PFSK-1 (cell line): Measurements from ENCODE around the gene ZNF837.

ENCODE experiments used
- FOXP2 ChIP-seq: optimal IDR thresholded peaks from 2 replicates; pipeline ENCODE3; 2011; ENCODE audit warnings: borderline replicate concordance, control low read depth, inconsistent platforms; ENCODE audit not compliant: insufficient read depth; ENCODE audit errors: extremely low read length, extremely low read depth
- POLR2AphosphoS5 ChIP-seq: IDR thresholded peaks from 2 replicates; pipeline ENCODE4 v1.6.1; 2012; ENCODE audit warnings: low read depth, mild to moderate bottlenecking, control low read depth, low read length, moderate library complexity
- SIN3A ChIP-seq: IDR thresholded peaks from 2 replicates; pipeline ENCODE4 v1.6.1; 2012; ENCODE audit warnings: mild to moderate bottlenecking, low read length, moderate library complexity, borderline replicate concordance; ENCODE audit not compliant: insufficient read depth
- TAF1 ChIP-seq: IDR thresholded peaks from 2 replicates; pipeline ENCODE4 v1.6.1; 2012; ENCODE audit warnings: low read length, control low read depth, borderline replicate concordance; ENCODE audit not compliant: insufficient read depth
- TF ChIP-seq, protein P1 (sequence below), 2 experiments: IDR thresholded peaks; 2 replicates each; pipeline versions ENCODE4 v1.6.1 to v1.8.0; 2011 to 2012; ENCODE audit warnings: low read depth in 2 of 2, low read length in 2 of 2, control low read depth in 1 of 2, inconsistent platforms in 1 of 2, mild to moderate bottlenecking in 1 of 2, moderate library complexity in 1 of 2; ENCODE audit not compliant: insufficient read depth in 1 of 2

ZNF837 gene

DNA sequence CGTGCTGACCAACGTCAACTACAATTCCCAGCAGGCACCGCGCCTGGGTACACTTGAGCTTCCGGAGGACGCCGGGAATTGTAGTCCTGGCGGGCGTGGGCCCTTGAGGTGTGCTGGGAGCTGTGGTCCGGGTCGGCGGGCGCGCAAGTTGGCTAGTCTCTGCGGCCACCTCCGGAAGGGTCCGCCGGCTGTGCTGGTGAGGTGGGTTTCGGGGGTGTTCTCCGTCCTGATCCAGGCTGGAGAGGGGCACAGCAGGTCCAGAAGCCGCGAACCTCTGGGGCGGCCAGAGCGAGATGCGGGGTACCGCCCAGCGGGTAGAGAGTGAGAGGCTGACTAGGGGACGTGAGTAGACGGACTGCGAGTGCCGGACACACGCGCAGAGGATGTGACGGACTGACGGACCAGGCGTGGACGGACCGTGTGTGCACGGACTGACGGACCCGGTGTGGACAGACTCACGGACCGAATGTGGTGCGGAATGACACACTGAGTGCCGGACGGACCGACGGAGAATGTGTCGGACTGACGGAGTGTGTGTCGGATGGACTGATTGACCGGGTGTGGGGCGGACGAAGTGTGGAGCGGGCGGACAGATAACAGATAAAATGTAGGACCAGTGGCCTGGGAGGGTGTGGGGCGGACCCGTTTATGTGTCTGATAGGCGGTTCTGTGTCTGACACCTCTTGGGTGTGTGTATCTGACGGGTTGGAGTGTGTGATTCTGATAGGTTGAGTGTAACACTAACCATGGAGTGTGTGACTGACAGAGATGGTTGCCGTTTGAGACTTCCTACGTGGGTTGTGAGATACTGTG lies 53.7 kb downstream of the ZNF837 start, which contains the start of gene ZSCAN22:
Gene ZSCAN22, plus strand, starts transcription at position 81 of the 813 bp plus-strand sequence. CDS start 7,809 bp downstream, outside the sequence.
- peak; percentile 76; the same call in 1 of the 2 replicates for TF ChIP-seq SIN3A
- TF ChIP-seq, protein P1, sequence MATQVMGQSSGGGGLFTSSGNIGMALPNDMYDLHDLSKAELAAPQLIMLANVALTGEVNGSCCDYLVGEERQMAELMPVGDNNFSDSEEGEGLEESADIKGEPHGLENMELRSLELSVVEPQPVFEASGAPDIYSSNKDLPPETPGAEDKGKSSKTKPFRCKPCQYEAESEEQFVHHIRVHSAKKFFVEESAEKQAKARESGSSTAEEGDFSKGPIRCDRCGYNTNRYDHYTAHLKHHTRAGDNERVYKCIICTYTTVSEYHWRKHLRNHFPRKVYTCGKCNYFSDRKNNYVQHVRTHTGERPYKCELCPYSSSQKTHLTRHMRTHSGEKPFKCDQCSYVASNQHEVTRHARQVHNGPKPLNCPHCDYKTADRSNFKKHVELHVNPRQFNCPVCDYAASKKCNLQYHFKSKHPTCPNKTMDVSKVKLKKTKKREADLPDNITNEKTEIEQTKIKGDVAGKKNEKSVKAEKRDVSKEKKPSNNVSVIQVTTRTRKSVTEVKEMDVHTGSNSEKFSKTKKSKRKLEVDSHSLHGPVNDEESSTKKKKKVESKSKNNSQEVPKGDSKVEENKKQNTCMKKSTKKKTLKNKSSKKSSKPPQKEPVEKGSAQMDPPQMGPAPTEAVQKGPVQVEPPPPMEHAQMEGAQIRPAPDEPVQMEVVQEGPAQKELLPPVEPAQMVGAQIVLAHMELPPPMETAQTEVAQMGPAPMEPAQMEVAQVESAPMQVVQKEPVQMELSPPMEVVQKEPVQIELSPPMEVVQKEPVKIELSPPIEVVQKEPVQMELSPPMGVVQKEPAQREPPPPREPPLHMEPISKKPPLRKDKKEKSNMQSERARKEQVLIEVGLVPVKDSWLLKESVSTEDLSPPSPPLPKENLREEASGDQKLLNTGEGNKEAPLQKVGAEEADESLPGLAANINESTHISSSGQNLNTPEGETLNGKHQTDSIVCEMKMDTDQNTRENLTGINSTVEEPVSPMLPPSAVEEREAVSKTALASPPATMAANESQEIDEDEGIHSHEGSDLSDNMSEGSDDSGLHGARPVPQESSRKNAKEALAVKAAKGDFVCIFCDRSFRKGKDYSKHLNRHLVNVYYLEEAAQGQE (IDR thresholded peaks at IDR 0.05; ENCODE audit: insufficient read depth in 1 of 2, low read depth in 2 of 2, low read length in 2 of 2): 0 out of 4 replicates have a peak, but pooled peaks of 1 of the 2 experiments have one; percentile 51
- TF ChIP-seq POLR2AphosphoS5: peak; percentile 87
- TF ChIP-seq FOXP2: peak; percentile 98
- TF ChIP-seq TAF1: peak; percentile 91; the same call in 1 of the 2 replicates

DNA sequence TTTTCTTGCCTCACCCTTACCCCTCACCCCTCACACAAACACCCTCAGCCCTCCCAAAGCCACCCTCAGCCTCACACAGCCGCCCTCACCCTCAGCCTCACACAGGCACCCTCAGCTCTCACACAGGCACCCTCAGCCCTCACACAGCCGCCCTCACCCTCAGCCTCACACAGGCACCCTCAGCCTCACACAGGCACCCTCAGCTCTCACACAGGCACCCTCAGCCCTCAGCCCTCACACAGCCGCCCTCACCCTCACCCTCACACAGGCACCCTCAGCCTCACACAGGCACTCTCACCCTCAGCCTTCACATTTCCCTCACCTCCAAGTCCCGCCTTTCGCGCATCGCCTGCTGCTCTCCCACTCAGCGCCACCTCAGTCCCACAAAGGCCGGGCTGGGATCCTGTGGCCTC lies 54.3 kb downstream of the ZNF837 start:
- TF ChIP-seq, protein P1 (IDR thresholded peaks at IDR 0.05; ENCODE audit: insufficient read depth in 1 of 2, low read depth in 2 of 2, low read length in 2 of 2): no peak
- TF ChIP-seq POLR2AphosphoS5: no peak
- no peak for TF ChIP-seq TAF1
- no peak for TF ChIP-seq SIN3A
- TF ChIP-seq FOXP2: no peak

DNA sequence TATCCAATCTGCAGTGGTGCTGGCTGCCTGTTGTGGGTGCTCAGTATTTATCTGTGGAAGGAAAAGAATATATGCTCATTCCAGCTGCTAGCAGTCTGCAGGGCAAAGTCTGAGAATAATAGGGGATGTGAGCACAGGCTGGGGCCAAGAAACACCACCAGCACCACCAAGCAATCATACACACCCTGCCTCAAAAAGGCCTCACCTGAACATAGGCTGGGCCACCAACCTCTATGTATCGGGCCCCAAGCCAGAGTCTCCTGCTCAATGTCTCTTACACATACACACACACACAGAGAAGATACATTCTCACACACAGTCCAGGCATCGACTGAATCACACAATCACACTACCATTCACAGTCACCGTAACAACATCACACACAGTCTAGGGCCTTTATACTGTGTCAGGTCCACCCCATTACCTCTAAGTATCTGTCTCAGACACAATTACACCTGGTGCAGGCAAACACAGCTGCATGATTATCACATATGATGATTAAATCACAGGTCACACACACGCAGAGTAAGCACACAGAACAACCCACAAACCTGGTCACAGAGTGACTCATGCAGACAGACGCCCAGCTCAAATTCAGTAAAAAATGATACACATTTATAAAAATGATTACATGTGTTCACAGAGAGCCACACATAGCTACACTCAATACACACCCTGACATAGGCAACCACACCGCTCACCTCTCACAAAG lies 55.4 kb downstream of the ZNF837 start:
- TF ChIP-seq SIN3A (no peak), POLR2AphosphoS5 (no peak), FOXP2 (no peak)

- TF ChIP-seq TAF1: no peak
- TF ChIP-seq, protein P1 (IDR thresholded peaks at IDR 0.05; ENCODE audit: insufficient read depth in 1 of 2, low read depth in 2 of 2, low read length in 2 of 2): no peak
- TF ChIP-seq SIN3A: no peak
- no peak for TF ChIP-seq POLR2AphosphoS5
- TF ChIP-seq FOXP2: no peak
These were observed 61.6 kb downstream of the ZNF837 start for GRCh38 chr19:58319241-58319640.

DNA sequence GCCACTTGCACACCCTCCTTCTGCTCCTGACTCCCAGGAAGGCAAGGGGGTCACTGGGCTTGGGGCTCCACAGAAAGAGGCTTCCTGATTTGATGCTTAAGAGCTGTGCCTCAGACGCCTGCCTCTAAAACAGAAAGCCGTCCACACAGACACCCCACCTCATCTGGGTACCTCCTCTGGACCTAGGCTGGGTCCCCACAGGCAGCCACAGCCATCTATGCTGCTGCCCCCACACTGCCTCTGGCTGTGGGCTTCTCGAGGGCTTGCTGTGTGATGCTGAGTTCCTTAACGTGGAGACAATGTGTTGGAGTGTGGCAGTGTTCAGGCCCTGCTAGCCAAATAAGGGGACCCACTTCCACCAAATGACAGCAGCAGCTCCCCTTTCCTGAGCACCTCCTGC lies 62.5 kb downstream of the ZNF837 start:
- TF ChIP-seq POLR2AphosphoS5: no peak
- TF ChIP-seq, protein P1 (IDR thresholded peaks at IDR 0.05; ENCODE audit: insufficient read depth in 1 of 2, low read depth in 2 of 2, low read length in 2 of 2): 0 out of 4 replicates have a peak, but pooled peaks of 1 of the 2 experiments have one; percentile 28
